ENCODE results near the gene ANTXR1.

DNA sequence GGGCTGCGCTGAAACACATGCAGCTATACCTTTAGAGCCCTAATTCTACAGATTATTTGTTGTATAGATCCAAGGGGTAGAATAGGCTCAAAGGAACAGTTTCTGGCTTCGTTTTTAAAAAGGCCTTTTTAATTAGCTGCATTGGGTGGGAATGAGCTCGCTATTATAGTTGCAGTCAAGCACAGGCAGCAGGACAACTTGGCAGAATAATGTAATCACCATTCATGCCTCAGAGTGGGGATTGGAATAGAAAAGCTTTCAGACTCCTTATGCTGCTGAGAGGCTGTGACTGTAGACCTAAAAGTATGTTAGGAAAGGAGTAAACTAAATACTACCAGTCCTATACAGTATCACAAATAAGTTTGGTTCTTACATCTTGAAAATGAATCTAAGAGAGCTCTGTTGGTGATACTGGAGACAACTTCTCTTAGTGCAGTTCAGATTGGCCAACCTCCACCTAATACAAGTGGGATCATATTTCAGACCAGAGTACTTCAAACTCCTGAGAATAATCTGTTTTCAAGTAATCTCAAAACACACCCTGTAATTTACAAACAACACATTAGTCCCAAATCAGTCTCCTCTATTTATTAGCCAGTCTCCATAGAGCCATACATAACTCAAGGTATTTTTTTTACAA is 121.4 kb downstream of the ANTXR1 start:
- no peak for TF ChIP-seq CTCF (IDR thresholded peaks at IDR 0.05; ENCODE audit: extremely low read depth in 1 of 2, insufficient read depth in 1 of 2, low read depth in 1 of 2, low read length in 2 of 2)
- no peak for TF ChIP-seq EZH2 (IDR thresholded peaks at IDR 0.05; ENCODE audit: borderline replicate concordance, low read depth, low read length, severe bottlenecking)
